HEK293 (cell line): ENCODE results near the gene IBTK.

Experiments
- CTCF ChIA-PET: fragments of 350-600 bp; formaldehyde crosslinking; extraction: SDS; loops from one replicate; lab custom pipeline; 2021; ENCODE audit warnings: antibody characterized with exemption; lab: Yijun Ruan, JAX
- POLR2A ChIA-PET: fragments of 300-600 bp; formaldehyde crosslinking; extraction: SDS; loops from one replicate; lab custom pipeline; 2020; ENCODE audit warnings: antibody characterized with exemption, inconsistent platforms; lab: Yijun Ruan, JAX
- H3K27ac ChIP-seq: fragments of 200-500 bp; sonication (Bioruptor generic); 2 replicates; pipeline ENCODE4 v1.5.1; 2014; ENCODE audit warnings: low read depth, low read length, control low read depth, inconsistent platforms; ENCODE audit errors: extremely low read depth
- H3K36me3 ChIP-seq, 2 experiments: fragments of 200-500 bp in 1 of 2; sonication (Bioruptor generic) in 1 of 2; 1 replicate in 1 of 2; 2 replicates in 1 of 2; pipeline ENCODE4 v1.5.1; 2014 to 2017; ENCODE audit warnings: inconsistent platforms in 2 of 2, low read length in 2 of 2; ENCODE audit not compliant: control insufficient read depth in 2 of 2, insufficient read depth in 1 of 2
- H3K4me1 ChIP-seq: fragments of 200-500 bp; sonication (Bioruptor generic); 2 replicates; pipeline ENCODE4 v1.5.1; 2014; ENCODE audit warnings: mild to moderate bottlenecking, low read length, inconsistent platforms; ENCODE audit not compliant: control insufficient read depth, insufficient read depth
- H3K4me3 ChIP-seq: 2 replicates; pipeline ENCODE4 v1.5.1; 2011; ENCODE audit warnings: low read depth, mild to moderate bottlenecking, control low read depth, low read length, moderate library complexity
- H3K9me3 ChIP-seq: fragments of 200-500 bp; sonication (Bioruptor generic); 2 replicates; pipeline ENCODE4 v1.5.1; 2014; ENCODE audit warnings: low read depth, low read length, inconsistent platforms; ENCODE audit not compliant: control insufficient read depth, insufficient read depth
- BCL11B ChIP-seq: fragments of 450-650 bp; formaldehyde crosslinking; IDR thresholded peaks from 2 replicates; pipeline ENCODE4 v1.5.1; 2016; ENCODE audit warnings: low read depth, missing biosample characterization, missing genetic modification characterization
- KLF10 ChIP-seq: fragments of 450-650 bp; IDR thresholded peaks from 2 replicates; pipeline ENCODE4 v1.5.1; 2018; ENCODE audit warnings: missing biosample characterization, mild to moderate bottlenecking, missing genetic modification characterization
- MEIS1 ChIP-seq: sonication (generic); formaldehyde crosslinking; IDR thresholded peaks from 2 replicates; pipeline ENCODE4 v1.8.1; 2022; ENCODE audit warnings: missing genetic modification reagents, mild to moderate bottlenecking, borderline replicate concordance
- OSR2 ChIP-seq: fragments of 450-650 bp; formaldehyde crosslinking; IDR thresholded peaks from 2 replicates; pipeline ENCODE4 v1.5.1; 2016; ENCODE audit warnings: missing biosample characterization, missing genetic modification characterization
- YY1 ChIP-seq: fragments of 450-650 bp; formaldehyde crosslinking; IDR thresholded peaks from 2 replicates; pipeline ENCODE4 v1.5.1; 2018; ENCODE audit warnings: missing biosample characterization, missing genetic modification characterization
- ZBTB1 ChIP-seq: fragments of 450-650 bp; formaldehyde crosslinking; IDR thresholded peaks from 2 replicates; pipeline ENCODE4 v1.5.1; 2016; ENCODE audit warnings: missing biosample characterization, missing genetic modification characterization
- ZBTB21 ChIP-seq: fragments of 450-650 bp; formaldehyde crosslinking; IDR thresholded peaks from 2 replicates; pipeline ENCODE4 v1.5.1; 2017; ENCODE audit warnings: missing biosample characterization, missing genetic modification characterization
- ZEB2 ChIP-seq: fragments of 450-650 bp; formaldehyde crosslinking; IDR thresholded peaks from 2 replicates; pipeline ENCODE4 v1.5.1; 2016; ENCODE audit warnings: missing biosample characterization, missing genetic modification characterization
- ZNF211 ChIP-seq: fragments of 450-650 bp; formaldehyde crosslinking; IDR thresholded peaks from 2 replicates; pipeline ENCODE4 v1.5.1; 2016; ENCODE audit warnings: low read depth, missing biosample characterization, missing genetic modification characterization
- ZNF302 ChIP-seq: fragments of 450-650 bp; formaldehyde crosslinking; IDR thresholded peaks from 2 replicates; pipeline ENCODE4 v1.5.1; 2016; ENCODE audit warnings: missing biosample characterization, missing genetic modification characterization, low read depth
- ZNF311 ChIP-seq: fragments of 450-650 bp; formaldehyde crosslinking; IDR thresholded peaks from 2 replicates; pipeline ENCODE4 v1.5.1; 2017; ENCODE audit warnings: missing biosample characterization, missing genetic modification characterization, borderline replicate concordance
- ZNF404 ChIP-seq: fragments of 450-650 bp; formaldehyde crosslinking; IDR thresholded peaks from 2 replicates; pipeline ENCODE4 v1.5.1; 2017; ENCODE audit warnings: missing biosample characterization, missing genetic modification characterization
- ZNF473 ChIP-seq: fragments of 450-650 bp; formaldehyde crosslinking; IDR thresholded peaks from 2 replicates; pipeline ENCODE4 v1.5.1; 2017; ENCODE audit warnings: missing biosample characterization, missing genetic modification characterization
- ZNF549 ChIP-seq: fragments of 450-650 bp; IDR thresholded peaks from 2 replicates; pipeline ENCODE4 v1.5.1; 2018; ENCODE audit warnings: missing biosample characterization, missing genetic modification characterization, mild to moderate bottlenecking, inconsistent platforms, moderate library complexity
- ZNF768 ChIP-seq: fragments of 450-650 bp; formaldehyde crosslinking; IDR thresholded peaks from 2 replicates; pipeline ENCODE4 v1.5.1; 2018; ENCODE audit warnings: missing biosample characterization, mild to moderate bottlenecking, missing genetic modification characterization
- ZNF843 ChIP-seq: fragments of 450-650 bp; formaldehyde crosslinking; IDR thresholded peaks from 2 replicates; pipeline ENCODE4 v1.5.1; 2016; ENCODE audit warnings: missing biosample characterization, missing genetic modification characterization
- ZSCAN23 ChIP-seq: fragments of 450-650 bp; formaldehyde crosslinking; IDR thresholded peaks from 2 replicates; pipeline ENCODE4 v1.5.1; 2016; ENCODE audit warnings: missing biosample characterization, missing genetic modification characterization
- TF ChIP-seq, protein P1 (sequence below): fragments of 450-650 bp; formaldehyde crosslinking; IDR thresholded peaks from 2 replicates; pipeline ENCODE4 v1.5.1; 2016; ENCODE audit warnings: missing biosample characterization, missing genetic modification characterization
- TF ChIP-seq, protein P2 (sequence below): fragments of 450-650 bp; formaldehyde crosslinking; IDR thresholded peaks from 2 replicates; pipeline ENCODE4 v1.5.1; 2016; ENCODE audit warnings: missing biosample characterization, missing genetic modification characterization
- TF ChIP-seq, protein P3 (sequence below): fragments of 450-650 bp; formaldehyde crosslinking; IDR thresholded peaks from 2 replicates; pipeline ENCODE4 v1.5.1; 2016; ENCODE audit warnings: missing biosample characterization, missing genetic modification characterization
- TF ChIP-seq, protein P4 (sequence below): fragments of 450-650 bp; formaldehyde crosslinking; IDR thresholded peaks from 2 replicates; pipeline ENCODE4 v1.5.1; 2017; ENCODE audit warnings: missing biosample characterization, missing genetic modification characterization

Gene IBTK

GRCh38 chr6:82277686-82278085 is 30.1 kb upstream of the IBTK start (continued):
- no peak for TF ChIP-seq KLF10

DNA sequence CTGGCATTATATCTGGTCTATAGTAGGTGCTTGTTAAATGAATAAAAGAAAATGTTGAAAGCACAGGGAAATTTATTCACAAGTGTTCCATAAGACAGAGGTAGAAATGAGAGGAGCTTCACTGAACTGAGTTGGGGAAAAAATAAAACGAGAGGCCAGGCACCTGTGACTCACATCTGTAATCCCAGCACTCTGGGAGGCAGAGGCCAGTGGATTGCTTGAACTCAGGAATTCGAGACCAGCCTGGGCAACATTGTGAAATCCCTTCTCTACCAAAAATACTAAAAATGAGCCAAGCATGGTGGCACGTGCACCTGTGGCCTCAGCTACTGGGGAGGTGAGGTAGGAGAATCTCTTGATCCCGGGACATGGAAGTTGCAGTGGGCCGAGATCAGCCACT is 28.1 kb upstream of the IBTK start:
- ChIA-PET POLR2A (no interaction called here), CTCF (interaction anchor here (0.7 to 9.3 kb wide), 5 partner anchors 87 to 790 kb away, joined by 3 to 131 read pairs (median 5); partner anchors contain the start of gene UBE3D)
- TF ChIP-seq YY1 (tag by site-specific recombination) (no peak), ZNF404 (no peak), MEIS1 (CRISPR knock-in tag) (no peak), ZNF311 (tag by site-specific recombination) (no peak), ZNF843 (tag by site-specific recombination) (no peak), ZSCAN23 (no peak), ZNF211 (tag by site-specific recombination) (no peak), OSR2 (tag by site-specific recombination) (no peak), ZNF302 (tag by site-specific recombination) (no peak), ZNF768 (no peak), ZBTB21 (tag by site-specific recombination) (no peak), ZEB2 (tag by site-specific recombination) (no peak), ZBTB1 (no peak), BCL11B (tag by site-specific recombination) (no peak), ZNF549 (tag by site-specific recombination) (no peak), ZNF473 (tag by site-specific recombination) (no peak)
- TF ChIP-seq, protein P1, sequence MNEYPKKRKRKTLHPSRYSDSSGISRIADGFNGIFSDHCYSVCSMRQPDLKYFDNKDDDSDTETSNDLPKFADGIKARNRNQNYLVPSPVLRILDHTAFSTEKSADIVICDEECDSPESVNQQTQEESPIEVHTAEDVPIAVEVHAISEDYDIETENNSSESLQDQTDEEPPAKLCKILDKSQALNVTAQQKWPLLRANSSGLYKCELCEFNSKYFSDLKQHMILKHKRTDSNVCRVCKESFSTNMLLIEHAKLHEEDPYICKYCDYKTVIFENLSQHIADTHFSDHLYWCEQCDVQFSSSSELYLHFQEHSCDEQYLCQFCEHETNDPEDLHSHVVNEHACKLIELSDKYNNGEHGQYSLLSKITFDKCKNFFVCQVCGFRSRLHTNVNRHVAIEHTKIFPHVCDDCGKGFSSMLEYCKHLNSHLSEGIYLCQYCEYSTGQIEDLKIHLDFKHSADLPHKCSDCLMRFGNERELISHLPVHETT (tag by site-specific recombination), result no peak
- TF ChIP-seq, protein P2, sequence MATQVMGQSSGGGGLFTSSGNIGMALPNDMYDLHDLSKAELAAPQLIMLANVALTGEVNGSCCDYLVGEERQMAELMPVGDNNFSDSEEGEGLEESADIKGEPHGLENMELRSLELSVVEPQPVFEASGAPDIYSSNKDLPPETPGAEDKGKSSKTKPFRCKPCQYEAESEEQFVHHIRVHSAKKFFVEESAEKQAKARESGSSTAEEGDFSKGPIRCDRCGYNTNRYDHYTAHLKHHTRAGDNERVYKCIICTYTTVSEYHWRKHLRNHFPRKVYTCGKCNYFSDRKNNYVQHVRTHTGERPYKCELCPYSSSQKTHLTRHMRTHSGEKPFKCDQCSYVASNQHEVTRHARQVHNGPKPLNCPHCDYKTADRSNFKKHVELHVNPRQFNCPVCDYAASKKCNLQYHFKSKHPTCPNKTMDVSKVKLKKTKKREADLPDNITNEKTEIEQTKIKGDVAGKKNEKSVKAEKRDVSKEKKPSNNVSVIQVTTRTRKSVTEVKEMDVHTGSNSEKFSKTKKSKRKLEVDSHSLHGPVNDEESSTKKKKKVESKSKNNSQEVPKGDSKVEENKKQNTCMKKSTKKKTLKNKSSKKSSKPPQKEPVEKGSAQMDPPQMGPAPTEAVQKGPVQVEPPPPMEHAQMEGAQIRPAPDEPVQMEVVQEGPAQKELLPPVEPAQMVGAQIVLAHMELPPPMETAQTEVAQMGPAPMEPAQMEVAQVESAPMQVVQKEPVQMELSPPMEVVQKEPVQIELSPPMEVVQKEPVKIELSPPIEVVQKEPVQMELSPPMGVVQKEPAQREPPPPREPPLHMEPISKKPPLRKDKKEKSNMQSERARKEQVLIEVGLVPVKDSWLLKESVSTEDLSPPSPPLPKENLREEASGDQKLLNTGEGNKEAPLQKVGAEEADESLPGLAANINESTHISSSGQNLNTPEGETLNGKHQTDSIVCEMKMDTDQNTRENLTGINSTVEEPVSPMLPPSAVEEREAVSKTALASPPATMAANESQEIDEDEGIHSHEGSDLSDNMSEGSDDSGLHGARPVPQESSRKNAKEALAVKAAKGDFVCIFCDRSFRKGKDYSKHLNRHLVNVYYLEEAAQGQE (tag by site-specific recombination), result no peak
- TF ChIP-seq, protein P3, sequence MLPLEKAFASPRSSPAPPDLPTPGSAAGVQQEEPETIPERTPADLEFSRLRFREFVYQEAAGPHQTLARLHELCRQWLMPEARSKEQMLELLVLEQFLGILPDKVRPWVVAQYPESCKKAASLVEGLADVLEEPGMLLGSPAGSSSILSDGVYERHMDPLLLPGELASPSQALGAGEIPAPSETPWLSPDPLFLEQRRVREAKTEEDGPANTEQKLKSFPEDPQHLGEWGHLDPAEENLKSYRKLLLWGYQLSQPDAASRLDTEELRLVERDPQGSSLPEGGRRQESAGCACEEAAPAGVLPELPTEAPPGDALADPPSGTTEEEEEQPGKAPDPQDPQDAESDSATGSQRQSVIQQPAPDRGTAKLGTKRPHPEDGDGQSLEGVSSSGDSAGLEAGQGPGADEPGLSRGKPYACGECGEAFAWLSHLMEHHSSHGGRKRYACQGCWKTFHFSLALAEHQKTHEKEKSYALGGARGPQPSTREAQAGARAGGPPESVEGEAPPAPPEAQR (tag by site-specific recombination), result no peak
- TF ChIP-seq, protein P4, sequence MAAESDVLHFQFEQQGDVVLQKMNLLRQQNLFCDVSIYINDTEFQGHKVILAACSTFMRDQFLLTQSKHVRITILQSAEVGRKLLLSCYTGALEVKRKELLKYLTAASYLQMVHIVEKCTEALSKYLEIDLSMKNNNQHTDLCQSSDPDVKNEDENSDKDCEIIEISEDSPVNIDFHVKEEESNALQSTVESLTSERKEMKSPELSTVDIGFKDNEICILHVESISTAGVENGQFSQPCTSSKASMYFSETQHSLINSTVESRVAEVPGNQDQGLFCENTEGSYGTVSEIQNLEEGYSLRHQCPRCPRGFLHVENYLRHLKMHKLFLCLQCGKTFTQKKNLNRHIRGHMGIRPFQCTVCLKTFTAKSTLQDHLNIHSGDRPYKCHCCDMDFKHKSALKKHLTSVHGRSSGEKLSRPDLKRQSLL, result no peak
- Histone ChIP-seq H3K4me3 (no peak overlapping the region), H3K36me3 (no peaks in the 10 kb centered on the region), H3K4me1 (no peaks in the 10 kb centered on the region), H3K9me3 (no peaks in the 10 kb centered on the region), H3K27ac (no peak overlapping the region)
